GM18507 (cell line): ENCODE data around the gene ZNF385B.

Experiments used
- DNase-seq: peaks from one replicate; pipeline ENCODE4 v3.0.0; 2011; ENCODE audit warnings: low read depth; ENCODE audit not compliant: insufficient read length; ENCODE audit errors: extremely low spot score
- FAIRE-seq: peaks from 2 replicates; lab custom pipeline; 2011; peaks lifted over from hg19 to GRCh38; lab: Jason Lieb, UNC

Gene ZNF385B

DNA sequence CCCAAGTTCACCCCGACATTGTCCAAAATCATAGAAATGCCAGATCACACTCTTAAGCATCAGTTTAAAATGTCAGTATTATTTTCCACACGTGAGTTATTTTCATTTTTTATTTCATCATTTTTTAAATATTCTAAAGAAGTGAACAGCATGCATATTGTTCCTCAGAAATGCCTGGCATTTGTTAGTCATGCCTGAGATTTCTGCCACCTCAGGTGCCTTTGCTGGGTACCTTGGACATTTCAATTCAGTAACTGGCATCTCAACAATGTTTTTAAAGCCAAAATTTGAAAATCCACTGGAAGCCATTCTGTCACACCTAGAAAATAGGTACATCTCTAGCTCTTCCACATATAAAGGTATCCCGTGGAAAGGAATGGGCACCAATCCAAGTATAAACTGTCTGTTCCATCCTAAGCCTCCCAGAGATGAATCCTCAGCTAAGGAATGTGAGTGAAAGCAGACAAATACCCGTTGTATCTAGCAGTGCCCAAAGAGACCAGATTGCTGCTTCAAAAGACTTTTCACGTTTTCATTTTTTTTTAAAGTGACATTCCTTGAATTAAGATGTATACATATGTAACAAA is 159.8 kb downstream of the ZNF385B start:
- FAIRE-seq (no peak), DNase-seq (no peak)

DNA sequence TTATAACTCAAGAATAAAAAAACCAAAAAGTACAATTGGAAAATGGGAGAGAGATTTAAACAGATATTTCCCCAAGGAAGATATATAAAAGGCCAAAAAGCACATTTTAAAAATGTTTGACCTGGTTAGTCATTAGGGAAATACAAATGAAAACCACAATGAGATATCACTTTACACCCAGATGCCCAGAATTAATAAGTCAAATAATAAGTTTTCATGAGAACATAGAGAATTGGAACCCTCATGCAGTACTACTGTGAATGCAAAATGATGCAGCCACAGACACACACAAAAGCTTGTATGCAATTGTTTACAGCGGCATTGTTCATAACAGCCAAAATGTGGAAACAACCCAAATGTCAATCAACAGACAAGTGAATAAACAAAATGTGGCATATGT is 165.9 kb downstream of the ZNF385B start:
- no peak for FAIRE-seq

DNA sequence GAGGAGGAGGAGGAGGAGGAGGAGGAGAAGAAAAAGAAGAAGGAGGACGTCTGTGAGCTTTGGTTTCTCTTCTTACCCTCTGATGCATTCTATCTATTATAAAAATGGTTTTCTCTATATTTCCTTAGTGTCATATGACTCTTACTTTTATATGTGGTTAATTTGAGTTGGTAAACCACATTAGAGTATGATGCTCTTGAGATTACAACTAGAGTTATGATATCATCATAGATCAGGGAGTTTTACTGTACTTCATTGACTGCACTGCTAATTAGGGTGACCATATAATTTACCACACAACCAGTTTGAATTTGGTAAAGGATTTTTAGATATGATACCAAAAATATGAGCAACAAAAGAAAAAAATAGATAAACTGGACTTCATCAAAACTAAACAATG is 166.4 kb downstream of the ZNF385B start:
- no peak for FAIRE-seq
- DNase-seq, result no peak

More for the DNA sequence above, 165.9 kb downstream of the ZNF385B start:
- no peak for DNase-seq

DNA sequence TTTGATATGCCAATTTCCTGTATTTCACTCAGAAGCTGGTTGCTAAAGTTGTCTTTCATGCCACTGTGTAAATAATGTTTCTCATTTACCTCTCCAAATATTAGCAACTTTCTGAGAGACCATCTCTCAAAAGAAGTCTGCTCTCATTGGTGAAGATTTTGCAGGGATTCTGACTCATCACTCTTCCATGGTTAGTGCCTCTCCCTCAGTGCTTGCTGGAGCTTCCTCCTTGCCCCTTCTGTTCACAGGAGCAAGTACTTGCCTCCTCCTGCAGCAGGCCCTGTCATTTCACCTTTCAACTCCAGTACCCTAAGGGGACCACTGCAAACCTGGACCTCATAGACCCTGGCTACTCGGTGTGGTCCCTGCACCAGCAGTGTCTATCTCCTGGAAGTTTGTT is 168.8 kb downstream of the ZNF385B start:
- DNase-seq (no peak), FAIRE-seq (no peak)

DNA sequence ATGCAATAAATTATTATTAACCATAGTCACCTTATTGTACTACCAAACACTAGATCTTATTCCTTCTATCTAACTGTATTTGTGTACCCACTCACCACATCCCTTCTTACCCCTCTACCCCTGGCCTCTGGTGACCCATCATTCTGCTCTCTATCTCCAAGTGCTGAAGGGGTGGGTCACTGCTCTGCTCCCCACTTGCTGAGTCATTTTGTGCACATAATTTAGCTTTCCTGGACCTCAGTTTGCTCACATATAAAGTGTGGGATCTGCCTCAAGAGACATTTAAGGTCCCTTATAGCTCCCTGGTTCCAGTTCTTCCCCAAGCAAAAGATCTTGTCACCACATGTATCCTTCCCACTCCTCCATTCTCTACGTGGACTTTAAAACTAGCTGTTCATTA is 169.4 kb downstream of the ZNF385B start:
- DNase-seq, result no peak

DNA sequence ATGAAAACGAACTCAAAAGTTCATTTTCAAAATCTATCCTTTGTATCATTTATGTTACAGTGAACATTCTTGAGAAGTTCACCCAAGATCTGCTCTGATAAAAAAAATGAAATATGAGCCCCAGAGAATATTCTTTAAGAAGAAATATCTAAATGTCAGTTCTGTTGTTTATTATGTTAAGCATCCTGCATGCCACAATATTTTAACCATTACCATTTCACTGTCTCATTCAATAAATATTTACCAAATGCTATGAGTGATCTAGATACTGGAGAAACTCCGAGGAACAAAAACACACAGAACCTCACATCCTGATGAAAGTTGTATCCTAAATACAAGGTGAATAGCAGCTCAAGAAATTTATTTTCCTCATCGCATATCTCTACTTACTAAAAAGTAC is 170.2 kb downstream of the ZNF385B start:
- no peak for DNase-seq
- FAIRE-seq, result no peak

More for the DNA sequence above, 169.4 kb downstream of the ZNF385B start:
- no peak for FAIRE-seq

DNA sequence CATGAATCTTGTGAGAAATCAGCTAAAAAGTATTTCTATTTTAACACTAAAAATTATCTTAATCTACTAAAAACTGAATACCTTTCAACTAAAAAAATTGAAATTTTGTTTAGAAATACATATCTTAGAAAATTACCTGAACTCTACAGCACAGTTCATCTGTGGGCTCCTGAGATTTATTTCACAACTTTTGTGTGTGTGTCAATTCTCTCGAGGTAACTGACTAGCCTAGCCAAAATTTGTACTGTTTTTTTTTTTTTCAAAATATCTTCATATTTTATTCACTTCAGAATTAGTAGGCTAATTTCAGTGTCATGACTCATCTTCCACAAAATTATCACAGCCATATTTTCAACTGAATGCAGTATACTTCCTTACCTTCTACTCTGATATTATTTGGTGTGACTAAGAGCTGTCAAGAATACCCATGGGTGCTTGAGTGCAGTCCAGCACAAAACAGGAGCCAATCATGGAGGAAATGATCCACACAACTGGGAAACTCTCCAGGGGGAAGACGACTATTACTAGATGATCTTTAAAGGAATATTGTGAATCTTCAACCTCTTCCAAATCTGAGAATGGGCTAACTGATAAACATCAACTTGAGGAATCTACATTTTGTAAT is 174.6 kb downstream of the ZNF385B start:
- no peak for DNase-seq
- FAIRE-seq, result no peak

DNA sequence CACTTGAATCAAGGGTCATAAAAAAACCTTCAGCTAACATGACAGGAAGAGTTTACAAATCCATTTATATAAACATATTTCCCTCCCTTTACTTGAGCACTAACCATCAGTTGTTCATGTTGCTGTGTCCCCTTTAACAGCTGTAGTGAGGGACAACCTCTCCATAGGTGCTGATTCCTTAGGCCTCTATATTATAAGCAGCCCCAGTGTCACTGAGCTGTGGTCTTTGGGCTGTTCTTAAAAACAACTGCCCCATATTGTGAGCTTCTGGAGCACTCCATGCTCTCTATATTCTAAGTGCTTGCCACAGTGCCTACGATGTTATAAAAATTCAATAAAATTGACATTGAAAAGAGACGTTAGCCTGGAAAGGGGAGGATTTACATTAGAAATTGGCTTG is 175.3 kb downstream of the ZNF385B start:
- no peak for DNase-seq
- FAIRE-seq, result no peak

DNA sequence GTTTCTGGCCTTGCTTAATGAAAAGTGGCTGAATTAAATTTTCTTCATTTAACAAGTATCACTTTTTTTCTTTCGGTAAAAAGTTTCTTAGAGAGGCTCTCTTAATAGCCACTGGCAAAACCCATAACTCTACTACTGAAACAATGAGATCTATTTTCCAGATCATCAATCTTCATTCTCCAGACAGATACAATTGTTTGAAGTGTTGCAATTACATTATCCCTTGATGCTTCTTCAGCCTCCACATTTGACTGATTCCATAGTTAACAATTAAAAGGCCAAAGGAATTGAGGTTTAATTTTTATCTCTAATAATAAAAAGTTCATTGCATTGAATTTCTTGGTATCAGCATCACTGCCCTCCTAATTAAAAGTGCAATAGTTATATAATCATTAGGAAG is 176.3 kb downstream of the ZNF385B start:
- FAIRE-seq (no peak), DNase-seq (no peak)

DNA sequence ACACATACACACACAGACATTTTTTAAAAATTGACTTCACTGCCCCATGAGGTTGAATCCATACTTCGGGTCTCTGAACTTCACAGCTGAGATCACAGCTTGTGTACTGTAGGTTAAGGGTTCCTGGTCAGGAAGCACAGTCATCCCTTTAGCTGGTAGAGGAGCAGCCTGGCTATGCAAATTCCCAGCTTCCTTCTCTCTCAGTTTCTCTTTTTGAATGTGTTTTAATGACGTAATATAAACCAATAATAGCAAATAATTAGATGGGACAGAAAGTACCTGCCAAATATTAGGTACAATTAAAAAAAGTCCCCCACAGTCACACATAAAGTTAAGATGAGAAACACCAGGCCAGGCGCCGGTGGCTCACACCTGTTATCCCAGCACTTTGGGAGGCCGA is 178.7 kb downstream of the ZNF385B start:
- DNase-seq, result no peak
- FAIRE-seq, result no peak

DNA sequence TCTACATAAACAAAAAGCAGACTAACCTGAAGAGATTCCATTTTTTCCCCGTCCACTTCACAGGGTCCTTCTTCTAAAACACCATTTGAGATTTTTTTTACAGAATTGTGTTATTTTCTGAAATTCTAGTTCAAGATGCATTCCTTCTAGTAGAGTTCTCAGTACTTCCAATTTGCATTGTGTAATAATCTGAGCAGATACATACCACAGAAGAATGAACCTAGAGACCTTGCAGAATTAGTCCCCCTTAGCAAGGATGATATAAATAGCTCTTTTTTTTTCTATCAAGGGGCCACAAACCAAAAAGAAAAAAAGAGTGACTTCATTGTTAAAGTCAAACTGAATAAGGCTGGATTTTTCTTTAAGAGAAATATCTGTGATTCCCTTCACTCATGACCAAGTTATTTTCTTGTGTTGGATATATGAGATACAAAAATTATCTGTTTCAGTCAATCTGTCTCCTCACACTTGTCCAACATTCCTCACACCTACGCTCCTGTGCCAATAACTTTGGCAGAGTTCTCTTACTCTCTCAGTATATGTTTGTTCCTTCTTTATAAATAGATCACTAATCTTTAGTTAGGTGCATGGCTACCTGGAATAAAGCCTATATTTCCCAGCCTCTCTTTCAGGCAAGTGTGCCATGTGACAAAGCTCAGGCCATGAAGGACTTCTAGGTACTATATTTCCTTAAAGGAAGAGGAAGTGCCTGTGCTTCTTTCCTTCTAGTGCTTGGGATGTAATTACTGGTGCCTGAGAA is 183.5 kb downstream of the ZNF385B start:
- no peak for FAIRE-seq
- DNase-seq, result no peak

DNA sequence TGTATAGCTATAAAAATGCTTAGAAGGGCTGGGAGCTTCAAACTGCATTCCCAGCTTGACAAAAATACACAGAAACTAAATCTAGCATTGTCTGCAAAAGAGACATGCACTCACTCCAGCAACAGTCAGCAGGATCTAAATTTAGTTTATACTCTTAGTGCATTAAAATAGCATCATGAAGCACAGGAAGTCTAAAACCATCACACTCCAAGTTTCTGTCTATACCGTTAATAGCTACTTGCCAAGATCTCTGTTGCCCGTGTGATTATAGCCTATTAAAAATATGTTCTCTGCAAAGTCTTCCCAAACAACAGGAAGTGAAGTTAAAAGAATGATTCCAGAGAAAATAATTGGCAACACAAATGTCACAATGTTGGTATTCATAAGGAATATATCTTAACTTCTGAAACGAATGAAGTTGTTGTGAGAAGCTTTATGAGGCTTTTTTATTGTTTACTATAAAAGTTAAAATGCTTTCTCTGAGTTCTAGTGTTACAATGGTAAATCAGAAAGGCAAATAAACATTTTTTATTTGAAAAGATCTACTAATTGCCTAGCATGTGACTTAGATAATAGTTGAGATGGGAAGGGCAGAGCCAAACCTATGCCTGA is 184.2 kb downstream of the ZNF385B start:
- DNase-seq, result no peak
- no peak for FAIRE-seq

DNA sequence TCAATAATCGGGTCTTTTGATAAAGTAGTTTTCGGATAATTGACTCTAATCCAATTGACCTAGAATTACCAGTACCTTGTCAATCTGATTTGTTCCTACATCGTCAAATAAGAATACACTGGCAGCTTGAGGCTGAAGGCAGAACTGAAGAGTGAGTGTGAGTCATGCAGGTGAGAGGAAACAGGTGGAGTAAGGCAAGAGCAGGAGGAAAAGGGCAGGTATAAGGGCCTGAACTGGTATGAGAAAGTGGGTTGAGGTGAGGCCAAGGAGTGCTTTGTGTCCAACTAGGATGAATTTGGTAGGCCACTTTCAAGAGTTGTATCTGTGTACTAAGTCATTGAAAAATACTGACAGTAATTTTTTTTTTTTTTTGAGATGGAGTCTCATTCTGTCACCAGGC is 186.0 kb downstream of the ZNF385B start:
- DNase-seq (no peak), FAIRE-seq (no peak)

DNA sequence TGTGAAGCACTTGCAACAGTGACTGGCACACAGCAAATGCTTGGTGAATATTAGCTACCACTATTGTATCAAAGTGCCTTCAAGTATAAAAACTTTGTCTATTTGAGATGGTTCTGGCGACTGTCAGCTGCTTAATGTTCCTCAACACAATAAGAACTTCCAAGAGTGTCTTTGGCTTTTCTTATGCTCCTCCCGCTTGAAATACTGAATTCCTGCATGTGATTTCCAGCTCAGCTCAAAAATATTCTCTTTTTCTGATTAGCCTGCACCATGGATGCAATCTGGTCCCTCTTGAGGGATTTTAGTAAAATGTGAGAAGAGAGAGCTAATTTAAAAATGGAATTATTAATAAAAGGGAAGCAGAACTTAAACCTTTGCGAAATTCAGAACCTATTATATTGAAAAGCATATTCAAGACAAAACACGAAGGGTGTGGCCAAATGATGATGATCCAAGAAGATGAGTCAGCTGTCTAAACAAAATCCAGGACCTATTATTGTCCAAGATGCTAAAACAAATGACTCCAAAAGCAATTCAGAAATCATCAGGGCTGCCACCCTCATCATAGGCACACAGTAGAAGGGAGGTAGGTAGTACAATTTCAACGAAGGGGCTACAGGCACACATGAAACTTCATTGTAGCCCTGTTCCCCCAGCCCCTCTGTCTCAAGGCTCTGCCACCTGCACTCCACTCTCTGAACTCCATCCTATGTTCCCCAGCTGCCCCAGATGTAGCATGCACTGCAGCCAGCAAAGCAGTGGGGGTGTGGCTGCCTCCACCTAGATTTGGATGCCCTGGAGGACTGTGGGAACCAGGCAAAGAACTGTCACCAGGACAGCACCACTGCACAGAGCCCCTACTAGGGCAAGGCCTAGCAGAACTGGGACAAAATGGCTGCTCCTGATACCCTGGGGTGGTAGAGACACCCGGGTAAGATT is 190.1 kb downstream of the ZNF385B start:
- FAIRE-seq (no peak), DNase-seq (no peak)

DNA sequence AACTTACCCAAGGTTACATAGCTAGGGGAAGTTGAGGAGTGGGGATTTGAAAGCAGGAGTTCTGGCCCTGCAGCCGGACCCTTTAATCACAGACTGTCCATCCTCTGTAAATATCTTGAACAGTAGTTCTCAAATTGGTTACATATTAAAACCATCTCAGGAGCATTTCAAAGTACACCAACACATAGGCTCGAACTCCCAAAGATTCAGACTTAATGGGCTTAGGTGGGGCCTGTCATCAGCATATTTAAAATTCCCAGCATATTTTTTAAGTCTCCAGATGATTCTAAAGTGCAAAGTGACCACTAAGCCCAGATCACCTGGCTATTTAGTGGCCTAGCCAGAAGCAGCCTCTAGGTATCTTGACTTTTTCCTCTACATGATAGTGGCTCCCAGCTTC is 192.2 kb downstream of the ZNF385B start:
- no peak for DNase-seq
- no peak for FAIRE-seq

DNA sequence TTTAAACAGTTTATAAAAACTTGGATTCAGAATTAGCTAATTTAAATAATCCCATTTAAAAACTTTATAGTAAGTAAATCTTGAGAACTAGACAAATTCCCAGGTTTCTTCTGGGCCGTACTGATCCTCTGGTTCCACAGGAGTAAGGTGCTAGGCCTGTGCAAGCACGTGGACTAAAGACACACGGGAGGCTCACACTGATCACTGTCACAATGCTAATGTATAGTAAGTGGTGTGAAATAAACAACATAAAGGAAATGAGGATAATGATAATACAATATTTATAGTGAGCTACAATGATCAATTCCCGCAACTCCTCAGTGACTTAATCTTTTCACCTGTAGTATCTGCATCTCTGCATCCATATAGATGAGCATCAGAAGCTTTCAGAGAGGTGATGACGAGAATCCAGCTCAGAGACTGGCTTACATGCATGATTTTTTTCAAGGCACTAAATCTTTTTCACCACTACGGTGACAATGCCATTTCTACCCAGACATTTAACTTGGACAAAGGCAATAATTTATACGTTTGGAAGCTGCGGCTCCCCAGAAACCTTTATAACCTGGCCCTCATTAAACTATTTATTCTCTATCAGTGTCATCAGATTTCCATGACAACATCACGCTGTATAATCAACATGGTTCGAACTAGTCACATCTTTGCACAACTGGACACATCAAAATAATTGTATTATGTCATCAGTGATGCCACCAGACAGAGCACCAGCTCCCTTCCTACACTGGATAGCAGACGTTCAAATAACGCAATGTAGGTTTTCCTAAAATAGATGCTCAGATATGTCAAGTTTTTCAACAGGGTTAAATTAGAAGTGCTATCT is 196.2 kb downstream of the ZNF385B start:
- FAIRE-seq, result no peak
- no peak for DNase-seq

DNA sequence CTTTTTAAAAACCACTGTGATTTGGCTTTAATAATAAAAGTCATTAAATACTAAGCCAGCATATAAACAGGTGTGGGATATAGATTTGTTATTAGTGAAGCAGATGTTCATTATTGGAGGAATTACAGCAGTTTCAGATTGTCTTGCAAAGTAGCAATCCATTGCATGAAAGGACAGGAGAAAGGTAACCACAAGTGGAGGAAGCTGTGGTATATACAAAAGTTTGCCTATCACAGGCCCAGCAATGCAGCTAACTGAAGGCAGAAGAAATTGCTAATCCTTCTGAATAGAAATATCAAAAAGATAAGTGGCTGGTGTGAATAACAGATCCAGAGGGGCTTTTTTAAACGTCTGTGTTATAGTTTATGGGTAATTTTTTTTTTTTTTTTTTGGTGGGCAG is 199.4 kb downstream of the ZNF385B start:
- FAIRE-seq (no peak), DNase-seq (no peak)

DNA sequence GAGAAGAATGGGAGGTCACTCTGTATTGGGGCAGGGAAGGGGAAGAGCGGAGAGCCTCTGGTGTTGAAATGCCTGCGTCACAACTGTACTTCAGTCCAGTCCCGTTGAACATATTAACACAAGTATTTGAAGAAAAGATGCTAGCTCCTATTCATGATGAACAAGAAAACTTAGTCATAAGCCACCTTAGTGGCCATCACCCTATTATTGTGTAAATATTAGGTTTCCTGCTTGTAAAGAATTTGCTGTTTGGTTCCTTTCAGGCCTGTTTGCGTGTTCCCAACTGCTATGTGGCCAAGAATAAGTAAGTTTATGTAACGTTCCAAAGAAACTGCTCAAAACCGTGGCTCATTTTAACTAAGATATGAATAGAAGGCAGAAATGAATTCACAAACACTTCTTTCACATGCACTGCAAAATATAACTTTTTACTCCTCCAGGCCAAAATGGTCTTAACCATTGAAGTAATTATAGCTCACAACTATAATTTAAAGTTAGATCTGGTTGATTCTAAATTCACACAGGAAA is 204.3 kb downstream of the ZNF385B start:
- no peak for FAIRE-seq
- DNase-seq, result no peak

DNA sequence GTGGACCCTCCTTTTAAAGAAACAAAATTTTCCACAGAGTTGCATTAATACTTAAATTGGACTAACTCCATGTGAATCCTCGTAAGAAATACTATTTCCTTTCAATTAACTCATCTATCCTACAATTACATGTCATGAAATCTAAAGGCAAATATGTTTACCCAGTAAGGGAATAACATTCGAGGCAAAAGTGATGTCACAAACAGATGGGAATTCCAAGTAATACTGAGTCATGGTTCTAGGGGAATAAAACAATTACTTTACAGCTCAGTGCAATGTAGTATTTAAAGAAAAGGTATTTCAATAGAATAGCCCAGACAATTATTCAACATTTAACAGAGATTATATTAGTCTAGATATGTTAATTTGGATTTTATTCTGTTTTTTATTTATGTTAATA is 205.8 kb downstream of the ZNF385B start:
- FAIRE-seq, result no peak
- DNase-seq, result no peak
